HG02759 (cell line): ENCODE data around the gene SERPINA9.

Experiments
- ATAC-seq: cut with Tn5 transposase; IDR thresholded peaks from one replicate; pipeline ENCODE4 v1.9.1; 2021; ENCODE audit warnings: mild to moderate bottlenecking, moderate library complexity; ENCODE audit not compliant: unreplicated experiment

SERPINA9 gene

DNA sequence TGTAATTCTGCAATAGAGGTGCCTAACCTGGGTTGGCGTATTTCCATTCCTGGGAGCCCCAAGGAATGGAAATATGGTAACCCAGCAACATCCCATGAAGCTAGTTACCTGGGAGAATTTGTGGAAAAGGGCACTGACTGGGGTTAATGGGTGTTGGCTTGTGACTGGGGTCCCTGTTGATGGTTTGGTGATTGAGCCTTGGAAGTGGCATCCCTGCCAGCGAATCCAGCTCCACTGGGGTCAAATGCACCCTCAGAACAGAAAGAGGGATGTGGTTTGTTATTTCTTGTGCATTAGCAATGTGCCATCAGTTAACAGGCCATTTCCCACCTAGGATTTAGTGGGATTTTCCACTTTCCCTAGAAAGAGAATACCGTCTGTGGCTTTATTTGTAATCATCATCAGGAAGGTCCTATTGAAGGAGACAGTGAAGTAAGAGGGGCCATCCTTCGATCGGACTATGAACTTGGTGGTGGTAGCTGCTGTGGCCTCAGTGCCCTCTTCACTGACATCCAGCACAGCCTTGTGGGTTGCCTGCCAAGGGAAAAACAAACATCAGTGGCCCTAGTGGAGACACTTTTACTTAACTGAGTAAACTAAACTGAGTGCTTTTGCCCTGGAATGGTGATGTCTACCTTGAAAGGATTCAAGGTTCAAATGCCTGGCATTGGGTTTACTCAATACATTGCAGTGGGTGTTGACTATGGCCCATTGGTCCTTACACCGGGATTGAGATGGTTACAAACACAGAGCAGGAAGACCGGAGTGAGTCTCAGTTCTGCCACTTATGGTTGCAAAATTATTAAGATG is 13.0 kb downstream of the SERPINA9 start:
- ATAC-seq: no peak

DNA sequence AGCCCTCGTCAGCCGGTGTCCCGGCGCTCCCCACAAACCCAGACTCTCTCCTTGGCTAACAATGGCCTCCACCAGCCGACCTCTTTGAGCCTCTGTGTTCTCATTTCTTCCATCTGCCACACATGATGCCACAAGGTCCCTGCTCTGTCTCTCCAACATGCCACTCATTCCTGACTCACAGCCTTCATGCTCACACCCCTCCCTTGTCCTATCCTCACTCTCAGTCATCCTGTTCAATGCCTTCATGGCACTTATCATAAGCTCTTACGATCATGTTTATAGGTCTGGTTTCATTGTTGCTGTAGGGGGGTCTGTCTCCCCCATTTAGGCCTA is 13.8 kb downstream of the SERPINA9 start:
- ATAC-seq: no peak

DNA sequence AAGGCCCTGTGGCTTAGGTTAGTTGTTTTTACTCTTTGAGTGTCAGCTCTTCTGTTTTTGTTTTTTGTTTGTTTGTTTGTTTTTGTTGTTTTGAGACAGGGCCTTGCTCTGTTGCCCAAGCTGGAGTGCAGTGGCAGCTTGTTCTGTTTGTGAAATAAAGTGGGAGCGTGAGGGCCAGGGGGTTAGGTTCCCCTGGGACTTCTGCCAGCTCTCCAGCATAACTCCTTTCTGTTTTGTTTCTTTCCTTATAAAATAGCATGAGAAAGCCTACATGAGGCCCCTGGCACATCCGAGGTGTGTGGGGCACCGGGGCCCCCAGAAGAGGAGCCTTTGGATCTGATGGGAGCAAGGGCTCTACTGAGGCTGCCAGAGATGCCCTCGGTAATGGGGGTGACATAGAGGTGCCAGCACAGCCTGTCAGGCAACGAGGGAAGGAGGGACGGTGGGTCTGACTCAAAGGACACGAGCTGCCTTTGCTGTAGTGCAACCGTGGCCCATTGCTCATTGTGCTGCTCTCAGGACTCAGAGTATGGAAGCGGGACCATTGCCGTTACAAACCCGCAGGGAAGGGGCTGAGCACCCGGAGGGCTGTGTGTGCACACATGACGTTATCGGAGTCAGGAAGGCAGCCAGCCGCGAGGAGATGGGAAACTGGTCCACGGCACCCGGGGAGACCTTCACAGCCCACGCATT is 14.3 kb downstream of the SERPINA9 start:
- no peak for ATAC-seq

DNA sequence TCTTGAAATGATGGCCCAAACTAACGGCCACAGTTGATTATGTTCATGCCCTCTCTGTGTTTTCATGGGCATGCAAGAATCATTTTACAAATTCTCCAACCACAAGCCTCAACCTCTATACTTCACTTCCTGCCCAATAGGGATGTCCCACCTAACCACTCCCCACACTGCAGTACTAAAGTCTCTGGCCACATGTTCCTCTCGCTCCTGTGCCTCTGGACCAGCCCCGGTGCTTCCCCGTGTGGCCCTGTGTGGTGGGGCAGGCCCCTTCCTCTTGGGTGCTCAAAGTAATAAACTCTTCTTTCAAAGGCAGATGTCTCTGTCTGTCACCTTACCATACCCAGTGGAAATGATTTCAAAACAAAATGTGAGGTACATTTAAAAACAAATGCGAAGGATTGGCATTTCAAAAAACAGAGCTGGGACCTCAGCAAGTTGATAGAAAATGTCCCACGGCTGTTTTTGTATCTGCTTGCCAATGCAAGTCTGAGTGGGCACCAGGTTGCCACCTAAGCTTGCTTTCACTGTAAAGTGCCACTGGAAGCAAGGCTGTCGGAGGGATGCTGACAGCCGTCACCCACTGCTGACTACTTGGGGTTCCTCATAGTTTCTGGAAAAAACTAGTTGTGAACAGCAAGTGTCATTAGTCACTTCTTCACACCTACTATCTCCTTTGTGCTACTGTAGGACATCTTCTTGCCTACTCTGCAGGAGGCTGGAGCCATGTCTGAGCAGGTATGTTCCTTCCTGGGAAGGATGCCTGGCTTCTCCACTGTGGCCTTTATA is 15.2 kb downstream of the SERPINA9 start:
- peak; percentile 53 for ATAC-seq

- ATAC-seq: no peak
These were observed 17.3 kb downstream of the SERPINA9 start for GRCh38 chr14:94458558-94459205.

GRCh38 chr14:94458096-94458495 is 17.9 kb downstream of the SERPINA9 start:
- no peak for ATAC-seq

GRCh38 chr14:94455928-94456327 is 20.1 kb downstream of the SERPINA9 start:
- no peak for ATAC-seq

- ATAC-seq: no peak
These were observed 24.2 kb downstream of the SERPINA9 start for GRCh38 chr14:94451826-94452225.

GRCh38 chr14:94451091-94451771 is 24.8 kb downstream of the SERPINA9 start:
- ATAC-seq: no peak

GRCh38 chr14:94450722-94451090 is 25.3 kb downstream of the SERPINA9 start:
- no peak for ATAC-seq

- no peak for ATAC-seq
These were observed 26.1 kb downstream of the SERPINA9 start for GRCh38 chr14:94449930-94450329.

GRCh38 chr14:94448071-94448808 is 27.8 kb downstream of the SERPINA9 start:
- ATAC-seq: no peak

DNA sequence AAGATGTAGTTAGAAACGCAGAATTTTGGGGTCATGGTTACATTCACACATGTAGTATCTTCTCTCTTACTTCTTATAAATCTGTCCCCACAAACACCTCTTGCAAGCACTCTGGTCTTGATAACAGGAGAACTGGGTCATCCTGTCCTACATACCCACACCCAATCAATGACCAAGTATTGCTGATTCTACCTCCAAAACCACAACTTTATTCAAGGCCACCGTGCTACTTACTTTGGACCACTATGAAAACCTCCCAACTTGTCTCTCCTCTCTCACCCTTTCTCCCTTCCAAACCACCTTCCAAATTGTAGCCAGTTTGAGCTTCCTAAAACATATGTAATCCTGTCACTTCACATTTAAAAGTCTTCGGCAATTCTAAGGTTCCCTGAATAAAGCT is 28.8 kb downstream of the SERPINA9 start:
- ATAC-seq: no peak

GRCh38 chr14:94446126-94446525 is 29.9 kb downstream of the SERPINA9 start:
- ATAC-seq: no peak

DNA sequence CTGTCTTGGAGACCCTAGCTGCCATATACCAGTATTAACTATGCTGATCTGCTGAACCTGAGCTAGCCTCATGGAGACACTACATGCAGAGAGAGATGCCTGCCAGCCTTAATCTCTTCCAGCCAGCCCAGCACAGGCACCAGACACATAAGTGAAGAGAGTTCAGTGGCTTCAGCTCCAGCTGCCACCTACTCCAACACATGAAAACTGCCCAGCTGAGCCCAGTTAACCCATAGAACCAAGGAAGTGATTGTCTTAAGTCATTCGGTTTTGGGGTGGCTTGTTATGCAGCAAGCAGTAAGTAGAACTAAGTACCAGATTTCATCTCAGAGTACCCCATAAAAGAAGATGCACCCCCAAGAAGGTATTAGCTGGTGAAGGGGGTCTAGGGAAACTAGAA is 31.0 kb downstream of the SERPINA9 start:
- ATAC-seq: no peak

DNA sequence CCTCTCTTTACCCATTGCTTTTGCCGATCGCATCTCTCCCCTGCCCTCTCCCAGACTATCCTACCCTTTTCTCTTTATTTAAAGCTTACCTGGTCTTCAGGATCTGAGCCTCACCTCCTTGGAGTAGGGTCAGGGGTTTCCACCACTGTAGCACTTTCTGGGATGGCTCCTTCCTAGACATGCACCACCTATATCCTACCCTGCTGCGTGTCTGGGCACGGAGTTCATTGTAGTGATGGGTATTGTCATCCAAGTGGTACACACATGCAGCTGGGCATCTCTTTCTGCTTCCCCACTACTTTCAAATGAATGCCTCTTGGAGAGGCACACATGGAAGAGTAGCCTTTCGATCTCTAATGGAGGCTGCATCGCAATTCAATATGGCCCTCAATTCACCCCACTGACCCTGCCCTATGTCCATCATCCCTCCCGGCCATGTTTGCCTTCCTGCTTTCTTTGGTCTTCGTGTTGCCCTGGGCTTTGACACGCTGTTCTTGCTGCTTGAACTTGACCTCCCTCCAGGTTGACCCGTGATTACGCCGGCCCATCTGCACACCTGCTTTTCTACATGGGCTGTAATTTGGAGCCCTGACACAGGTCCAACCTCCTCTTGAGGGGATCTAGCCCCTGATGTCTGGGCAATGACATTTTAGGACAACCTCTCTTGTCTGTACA is 34.3 kb downstream of the SERPINA9 start:
- ATAC-seq: no peak

DNA sequence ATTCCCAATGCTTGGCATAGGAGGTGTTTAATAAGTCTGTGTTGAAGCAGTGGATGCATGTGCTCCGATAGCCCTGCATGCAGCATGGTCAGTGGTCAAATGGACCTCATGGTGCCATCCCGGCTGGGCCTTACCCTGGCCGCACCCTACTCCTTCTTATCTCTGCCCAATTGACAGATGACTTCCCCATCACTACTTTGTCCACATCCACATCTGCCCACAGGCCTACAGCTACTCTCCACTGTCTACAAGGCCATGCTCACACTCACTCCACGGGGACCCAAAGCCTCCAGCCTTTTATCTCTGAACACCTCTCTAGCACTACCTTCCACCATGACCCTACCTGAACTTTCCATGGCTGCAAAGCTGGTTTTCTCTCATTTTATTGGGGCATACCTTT is 34.9 kb downstream of the SERPINA9 start:
- ATAC-seq: no peak

GRCh38 chr14:94439453-94440057 is 36.4 kb downstream of the SERPINA9 start:
- ATAC-seq: no peak

DNA sequence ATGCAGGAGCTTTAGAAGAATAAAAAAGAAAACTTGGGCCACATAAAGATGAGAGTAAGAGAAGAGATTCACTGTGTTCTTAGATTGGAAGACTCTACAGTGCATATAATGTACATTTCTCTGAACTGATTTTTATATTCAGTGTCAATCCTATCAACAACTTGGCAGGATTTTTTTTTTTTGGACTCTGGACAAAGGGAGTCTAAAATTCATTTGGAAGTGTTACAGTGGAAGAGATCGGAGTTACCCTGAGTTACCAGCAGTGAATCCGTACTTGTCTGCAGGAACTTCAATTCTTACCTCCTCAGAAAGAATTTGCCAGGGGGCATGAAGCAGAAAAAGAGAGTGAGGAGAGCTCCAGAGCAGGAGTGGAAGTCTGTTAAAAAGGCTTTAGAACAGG is 47.4 kb downstream of the SERPINA9 start:
- ATAC-seq: no peak
